Epidermal melanocyte (primary cell): ENCODE results near the gene PRSS36.
"Not testable (repeated sequence)": the region's sequence is repeated elsewhere in the genome, so short reads cannot be mapped to it uniquely, and the experiment has no call there.

Experiments used
- DNase-seq: peaks from one replicate; pipeline ENCODE4 v3.0.0; 2011; ENCODE audit warnings: low spot score; ENCODE audit not compliant: insufficient read length

The PRSS36 gene

DNA sequence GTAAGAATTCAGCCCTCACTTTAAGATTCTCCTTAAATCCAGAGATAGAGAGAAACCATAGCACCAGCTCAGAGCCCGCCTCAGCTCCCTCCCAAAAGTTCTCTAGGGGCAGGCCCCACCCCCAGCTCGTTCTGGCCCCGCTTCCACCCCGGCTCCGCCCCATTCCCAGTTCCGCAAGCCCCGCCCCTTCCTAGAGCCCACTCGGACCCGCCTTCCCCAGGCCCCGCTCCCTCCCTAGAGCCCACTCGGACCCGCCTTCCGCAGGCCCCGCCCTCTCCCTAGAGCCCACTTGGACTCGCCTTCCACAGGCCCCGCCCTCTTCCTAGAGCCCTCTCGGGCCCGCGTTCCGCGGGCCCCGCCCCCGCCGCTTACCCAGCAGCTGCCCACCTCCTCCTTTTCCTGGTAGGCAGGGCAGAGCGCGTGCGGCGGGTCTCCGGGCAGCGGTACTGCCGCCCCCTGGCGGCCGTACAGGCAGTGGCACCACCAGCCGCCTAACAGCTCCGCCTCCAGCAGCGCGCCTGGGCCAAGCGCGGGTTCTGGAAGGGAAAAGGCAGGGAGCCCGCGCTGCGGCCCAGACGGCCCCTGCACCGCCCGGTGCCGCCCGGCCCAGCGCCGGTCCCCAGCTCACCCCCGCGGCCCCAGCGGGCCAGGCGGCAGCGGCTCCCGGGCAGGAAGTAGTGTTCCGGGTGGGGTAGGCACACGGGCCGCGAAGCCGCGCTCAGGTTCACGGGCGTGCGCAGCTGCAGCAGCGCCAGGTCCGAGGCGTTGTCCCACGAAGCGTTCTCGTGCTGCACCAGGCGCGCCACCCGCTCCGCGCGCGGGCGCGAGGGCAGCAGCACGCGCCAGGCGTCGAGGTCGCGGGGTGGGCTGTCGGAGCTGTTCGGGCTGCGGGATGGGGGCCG lies 7.5 kb downstream of the PRSS36 start:
- peak; percentile 99 for DNase-seq

DNA sequence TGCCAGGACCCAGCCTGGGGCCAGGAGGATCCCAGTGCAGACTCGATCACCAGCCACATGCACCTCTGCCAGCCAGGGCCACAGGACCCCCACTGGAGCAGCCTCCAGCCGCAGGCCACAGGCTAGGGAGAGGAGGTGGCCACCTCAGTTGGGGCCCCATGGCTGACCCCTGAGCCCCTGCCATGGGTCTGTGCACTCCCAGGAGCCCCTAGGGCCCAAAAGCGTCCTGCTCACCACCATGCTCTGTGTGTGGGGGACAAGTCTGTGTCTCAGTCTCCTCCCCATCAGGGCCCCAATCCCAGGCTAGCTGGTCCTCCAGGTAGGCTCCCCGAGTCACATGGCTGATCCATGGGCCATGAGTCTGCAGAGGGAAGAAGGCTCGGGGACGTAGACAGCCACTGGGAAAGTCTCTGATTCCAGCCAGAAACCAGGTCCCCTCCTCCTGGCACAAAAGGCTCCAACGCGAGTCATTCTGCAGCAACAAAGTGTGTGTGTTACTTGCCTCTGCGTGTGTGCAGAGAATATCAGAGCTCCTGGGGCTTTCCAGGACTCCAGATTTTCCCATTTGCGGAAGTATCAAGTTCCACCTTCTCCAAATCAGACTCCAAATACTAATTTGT lies 8.3 kb downstream of the PRSS36 start:
- DNase-seq, result peak; percentile 29

DNA sequence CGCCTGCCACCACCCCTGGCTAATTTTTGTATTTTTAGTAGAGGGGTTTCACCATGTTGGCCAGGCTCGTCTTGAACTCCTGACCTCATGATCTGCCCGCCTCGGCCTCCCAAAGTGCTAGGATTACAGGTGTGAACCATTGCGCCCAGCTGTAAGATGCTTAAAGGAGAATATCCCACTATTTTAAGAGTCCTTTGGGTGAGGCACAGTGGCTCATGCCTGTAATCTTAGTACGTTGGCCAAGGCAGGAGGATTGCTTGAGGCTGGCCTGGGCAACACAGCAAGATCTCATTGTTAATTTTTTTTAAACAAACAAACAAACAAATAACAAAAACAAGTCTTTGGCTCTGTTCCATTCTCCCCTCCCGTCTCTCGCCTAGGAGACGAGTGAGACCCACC lies 8.8 kb downstream of the PRSS36 start:
- DNase-seq, result not testable (repeated sequence)

DNA sequence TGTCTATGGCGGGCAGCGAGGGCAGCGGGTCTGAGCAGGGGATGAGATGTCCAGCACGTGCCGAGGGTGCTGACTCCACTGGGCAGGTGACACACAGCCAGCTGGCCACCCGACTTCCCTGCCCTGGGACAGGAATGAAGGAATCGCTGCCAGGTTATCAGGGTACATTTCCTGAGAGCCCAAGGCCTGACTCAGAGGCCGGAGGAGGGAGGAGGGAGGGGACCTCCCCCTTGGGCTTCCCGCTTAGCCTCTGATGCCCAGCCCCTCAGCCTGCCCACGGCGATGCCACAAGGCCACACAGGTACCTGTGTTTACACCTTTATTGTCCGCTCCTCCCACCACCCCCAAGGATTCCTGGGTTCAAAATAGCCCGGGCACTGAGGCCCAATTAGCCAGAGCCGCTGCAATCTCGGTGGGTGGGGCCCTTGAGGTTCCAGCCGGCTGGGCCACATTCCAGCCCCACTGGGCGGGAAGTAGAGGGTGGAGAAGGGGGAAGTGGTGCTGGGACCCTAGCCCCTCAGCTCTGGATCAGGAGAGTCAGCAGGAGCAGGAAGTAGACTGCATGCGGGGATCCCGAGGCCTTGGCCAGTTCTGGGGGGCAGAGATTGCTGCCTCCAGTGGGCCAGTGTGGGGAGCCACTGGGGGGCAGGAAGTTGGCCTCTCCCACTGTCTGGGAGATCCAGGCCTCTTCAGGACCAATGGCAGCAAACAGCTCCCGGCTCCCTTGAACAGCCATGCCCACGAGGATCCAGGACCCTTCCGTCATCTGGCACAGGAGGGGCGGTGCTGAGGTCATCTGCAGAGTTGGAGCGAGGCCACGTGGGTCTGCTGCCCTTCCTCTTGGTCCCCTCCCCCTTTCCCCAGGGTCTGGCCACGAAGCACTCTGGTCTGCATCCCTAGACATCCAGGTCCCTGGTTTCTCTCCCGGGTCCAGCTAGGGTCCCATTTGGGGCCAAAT lies 11.0 kb downstream of the PRSS36 start:
- DNase-seq, result no peak

DNA sequence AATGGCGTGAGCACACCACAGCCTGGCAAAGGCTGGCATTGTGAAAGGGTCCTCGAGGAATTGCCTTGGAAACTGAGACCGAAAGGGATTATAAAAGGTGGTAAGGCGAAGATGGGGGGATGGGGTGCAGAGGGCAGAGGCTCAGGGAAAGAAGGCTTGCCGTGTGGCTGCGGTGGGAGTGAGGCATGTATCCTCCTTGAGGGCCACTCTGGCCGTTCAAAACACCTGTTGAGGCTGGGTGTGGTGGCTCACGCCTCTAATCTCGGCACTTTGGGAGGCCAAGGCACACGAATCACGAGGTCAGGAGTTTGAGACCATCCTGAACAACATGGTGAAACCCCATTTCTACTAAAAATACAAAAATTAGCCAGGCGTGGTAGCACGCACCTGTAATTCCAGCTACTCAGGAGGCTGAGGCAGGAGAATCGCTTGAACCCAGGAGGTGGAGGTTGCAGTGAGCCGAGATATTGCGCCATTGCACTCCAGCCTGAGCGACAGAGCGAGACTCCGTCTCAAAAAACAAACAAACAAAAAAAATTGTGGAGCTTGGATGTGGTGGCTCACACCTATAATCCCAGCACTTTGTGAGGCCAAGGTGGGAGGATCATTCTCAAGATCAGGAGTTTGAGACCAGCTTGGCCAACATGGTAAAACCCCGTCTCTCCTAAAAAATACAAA lies 12.9 kb downstream of the PRSS36 start:
- DNase-seq, result not testable (repeated sequence)

- no peak for DNase-seq
Observed at GRCh38 chr16:31136287-31136662, 13.6 kb downstream of the PRSS36 start.

- DNase-seq, result no peak
Observed at GRCh38 chr16:31135535-31136286, 14.2 kb downstream of the PRSS36 start, which contains the start of gene PRSS8. PRSS8 (minus strand) TSS chr16:31135727; CDS start chr16:31135498, 229 bp downstream.

GRCh38 chr16:31134625-31135534 lies 15.0 kb downstream of the PRSS36 start:
- no peak for DNase-seq

GRCh38 chr16:31134091-31134571 lies 15.7 kb downstream of the PRSS36 start:
- peak; percentile 78 for DNase-seq

GRCh38 chr16:31133046-31133501 lies 16.8 kb downstream of the PRSS36 start:
- no peak for DNase-seq

- DNase-seq, result no peak
Observed at GRCh38 chr16:31132303-31132979, 17.4 kb downstream of the PRSS36 start.

GRCh38 chr16:31131841-31132271 lies 18.0 kb downstream of the PRSS36 start:
- DNase-seq, result no peak

- no peak for DNase-seq
Observed at GRCh38 chr16:31131416-31131815, 18.4 kb downstream of the PRSS36 start.

DNA sequence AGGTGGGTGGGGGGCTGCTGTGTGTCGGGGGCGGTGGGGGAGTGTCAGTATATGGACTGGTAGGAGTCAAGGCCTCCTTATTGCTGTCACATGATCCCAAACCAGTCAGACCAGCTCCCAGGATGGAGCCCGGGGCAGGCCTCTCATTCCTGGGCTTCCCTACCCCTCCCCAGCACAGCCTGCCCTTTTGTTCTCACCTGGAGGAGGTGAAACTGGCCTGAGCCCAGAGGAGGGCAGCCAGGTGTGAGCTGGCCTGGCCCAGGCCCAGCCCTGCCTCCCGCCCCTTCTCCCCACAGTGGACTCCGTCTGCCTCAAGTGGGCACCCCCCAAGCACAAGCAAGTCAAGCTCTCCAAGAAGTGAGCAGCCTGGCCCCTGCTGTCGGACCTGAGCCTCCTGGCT lies 19.0 kb downstream of the PRSS36 start:
- DNase-seq, result no peak

DNA sequence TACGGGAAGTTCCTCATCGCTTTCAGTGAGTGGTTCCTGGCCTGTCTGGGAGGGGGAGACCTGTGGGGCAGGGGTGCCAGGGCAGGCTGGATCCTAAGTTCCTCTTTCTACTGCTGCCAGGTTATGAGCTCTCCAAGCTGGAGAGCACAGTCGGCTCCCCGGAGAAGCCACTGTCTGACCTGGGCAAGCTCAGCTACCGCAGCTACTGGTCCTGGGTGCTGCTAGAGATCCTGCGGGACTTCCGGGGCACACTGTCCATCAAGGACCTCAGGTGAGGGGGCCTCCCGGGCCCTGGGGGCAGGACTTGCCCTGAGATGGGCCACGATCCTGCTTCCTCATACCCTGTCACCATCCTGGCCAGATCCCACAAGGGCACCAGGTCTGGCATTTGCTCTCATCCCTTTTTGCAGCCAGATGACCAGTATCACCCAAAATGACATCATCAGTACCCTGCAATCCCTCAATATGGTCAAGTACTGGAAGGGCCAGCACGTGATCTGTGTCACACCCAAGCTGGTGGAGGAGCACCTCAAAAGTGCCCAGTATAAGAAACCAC lies 19.5 kb downstream of the PRSS36 start:
- no peak for DNase-seq

- no peak for DNase-seq
Observed at GRCh38 chr16:31129568-31130335, 20.1 kb downstream of the PRSS36 start.
